Endometrial microvascular endothelial cells (primary cell): ENCODE measurements around the gene PPM1H. TPM values are rescaled to one million over a fixed set of nuclear protein-coding genes. Genes with fewer than 3 reads are reported as not detected.

Experiments
- total RNA-seq: library from RNA; depleted of rRNA; stranded (reverse); fragments of >200 nt; gene quantifications from one replicate; pipeline ENCODE4 v1.2.3, GENCODE V29; 2015; ENCODE audit errors: inconsistent ontology term

PPM1H gene
- total RNA-seq, 1 donor from 2014 or later, result 2.0 TPM

Other genes starting within 250 kb of the PPM1H start
- not detected for gene AVPR1A, start 216.1 kb upstream of the PPM1H start, total RNA-seq